Large intestine (tissue), 12 donors: ENCODE measurements around the gene ATP5MC3. TPM values are rescaled to one million over a fixed set of nuclear protein-coding genes. Genes with fewer than 3 reads are reported as not detected.
A peak's percentile ranks its signal among the peaks of the same experiment; 100 is the strongest.
"Not testable (repeated sequence)": the region's sequence is repeated elsewhere in the genome, so short reads cannot be mapped to it uniquely, and the experiment has no call there.

Source experiments
- DNase-seq, 2 donors: peaks; one replicate each; pipeline versions ENCODE4 v3.0.0 to v3.0.0-alpha.2; 2013
- H3K27ac ChIP-seq: one replicate; pipeline ENCODE4 v1.5.1; 2013; ENCODE audit warnings: low read length
- H3K27me3 ChIP-seq: 2 replicates; pipeline ENCODE4 v1.6.1; 2013; ENCODE audit warnings: low read length; ENCODE audit not compliant: control insufficient read depth, insufficient read depth
- H3K36me3 ChIP-seq: 2 replicates; pipeline ENCODE4 v1.6.1; 2013; ENCODE audit warnings: low read length; ENCODE audit not compliant: control insufficient read depth, insufficient read depth
- H3K4me1 ChIP-seq: one replicate; pipeline ENCODE4 v1.6.1; 2013; ENCODE audit warnings: low read length; ENCODE audit not compliant: control insufficient read depth, insufficient read depth
- H3K4me3 ChIP-seq: one replicate; pipeline ENCODE4 v1.5.1; 2013; ENCODE audit warnings: low read length
- H3K9me3 ChIP-seq: one replicate; pipeline ENCODE4 v1.6.1; 2013; ENCODE audit warnings: mild to moderate bottlenecking, low read depth, low read length, moderate library complexity; ENCODE audit not compliant: control insufficient read depth
- WGBS: methylation state at CpG from one replicate; pipeline ENCODE4 v1.1.5; 2013; ENCODE audit warnings: low lambda C conversion rate; ENCODE audit not compliant: insufficient coverage; 5-methylcytosine and 5-hydroxymethylcytosine counted together
- long read RNA-seq, 11 donors: transcript quantifications; one replicate each; lab custom pipeline, GENCODE V29; 2026
- polyA plus RNA-seq: library from polyadenylated mRNA; unstranded; fragments of 120-200 nt; gene quantifications from one replicate; pipeline ENCODE4 v1.2.1, GENCODE V29; 2013

The ATP5MC3 gene
- 329 TPM for polyA plus RNA-seq
- long read RNA-seq, donor 1, full-length matches to known transcripts: 131 of 237 reads
- long read RNA-seq, donor 1, partial matches to known transcripts: 78 of 237 reads
- long read RNA-seq, donor 1, other reads (novel, unspliced or antisense): 28 of 237 reads
- long read RNA-seq, donor 2, full-length matches to known transcripts: 366 of 552 reads
- long read RNA-seq, donor 2, partial matches to known transcripts: 115 of 552 reads
- long read RNA-seq, donor 2, other reads (novel, unspliced or antisense): 71 of 552 reads
- long read RNA-seq, donor 3: 0 reads
- long read RNA-seq, donor 4, full-length matches to known transcripts: 33 of 63 reads
- long read RNA-seq, donor 4, partial matches to known transcripts: 19 of 63 reads
- long read RNA-seq, donor 4, other reads (novel, unspliced or antisense): 11 of 63 reads
- long read RNA-seq, donor 5, full-length matches to known transcripts: 137 of 228 reads
- long read RNA-seq, donor 5, partial matches to known transcripts: 64 of 228 reads
- long read RNA-seq, donor 5, other reads (novel, unspliced or antisense): 27 of 228 reads
- long read RNA-seq, donor 6, full-length matches to known transcripts: 268 of 477 reads
- long read RNA-seq, donor 6, partial matches to known transcripts: 149 of 477 reads
- long read RNA-seq, donor 6, other reads (novel, unspliced or antisense): 60 of 477 reads
- long read RNA-seq, donor 7, full-length matches to known transcripts: 122 of 189 reads
- long read RNA-seq, donor 7, partial matches to known transcripts: 47 of 189 reads
- long read RNA-seq, donor 7, other reads (novel, unspliced or antisense): 20 of 189 reads
- long read RNA-seq, donor 8, full-length matches to known transcripts: 348 of 541 reads
- long read RNA-seq, donor 8, partial matches to known transcripts: 118 of 541 reads
- long read RNA-seq, donor 8, other reads (novel, unspliced or antisense): 75 of 541 reads
- long read RNA-seq, donor 9, full-length matches to known transcripts: 357 of 565 reads
- long read RNA-seq, donor 9, partial matches to known transcripts: 108 of 565 reads
- long read RNA-seq, donor 9, other reads (novel, unspliced or antisense): 100 of 565 reads
- long read RNA-seq, donor 10, full-length matches to known transcripts: 374 of 598 reads
- long read RNA-seq, donor 10, partial matches to known transcripts: 218 of 598 reads
- long read RNA-seq, donor 10, other reads (novel, unspliced or antisense): 6 of 598 reads
- long read RNA-seq, donor 11, full-length matches to known transcripts: 208 of 298 reads
- long read RNA-seq, donor 11, partial matches to known transcripts: 53 of 298 reads
- long read RNA-seq, donor 11, other reads (novel, unspliced or antisense): 37 of 298 reads

DNA sequence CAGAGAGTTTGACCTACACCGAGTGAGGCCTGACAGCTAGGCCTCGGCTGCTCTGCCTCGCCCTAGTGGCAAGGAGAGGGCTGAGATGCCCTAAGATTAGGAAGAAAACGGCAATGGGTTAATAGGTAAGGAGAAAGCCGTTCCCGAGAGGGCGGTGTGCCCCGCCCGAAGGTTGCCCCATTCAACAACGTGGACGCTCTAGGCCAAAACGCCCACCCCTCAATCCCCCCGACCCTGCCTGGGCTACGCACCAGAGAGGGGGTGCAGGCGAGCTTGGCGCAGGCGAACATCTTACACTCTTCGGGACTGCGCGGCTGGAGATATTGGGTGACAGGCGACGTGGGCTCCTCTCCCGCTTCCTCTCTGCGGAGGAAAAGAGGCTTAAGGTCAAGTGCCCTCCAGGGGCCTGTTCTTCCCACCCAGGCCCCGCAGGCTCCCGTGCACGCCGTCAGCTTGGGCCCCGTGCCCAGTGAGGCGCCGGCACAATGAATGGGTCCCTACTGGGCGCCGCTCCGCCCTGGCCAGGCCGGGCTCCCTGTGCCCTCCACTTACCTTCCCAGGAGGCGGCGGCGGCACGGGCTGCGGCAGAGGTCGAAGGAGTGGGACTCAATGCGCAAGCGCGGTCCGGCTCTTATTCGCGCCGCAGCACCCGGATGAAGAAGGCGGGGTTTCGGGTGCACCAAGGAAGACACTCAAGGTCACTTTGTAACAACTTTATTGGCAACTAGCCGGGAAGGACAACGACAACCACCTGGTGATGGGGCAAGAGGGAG, at the start of gene ATP5MC3:
TSS of gene ATP5MC3 (minus strand) at position 607 of the 773 bp plus-strand sequence. CDS start at position 290, 317 bp downstream.
- Histone ChIP-seq H3K4me3 (peak within 1 kb of the TSS; percentile 99), H3K27ac (peak within 1 kb of the TSS; percentile 98), H3K9me3 (no peaks in the 10 kb centered on the region), H3K36me3 (peaks cover 29% of the 10 kb centered on the region), H3K4me1 (peaks cover 3% of the 10 kb centered on the region), H3K27me3 (no peaks in the 10 kb centered on the region)
- peak; percentile 96 to 97 for DNase-seq
- no CpG with 5 or more reads among the region's 53 CpGs for WGBS

DNA sequence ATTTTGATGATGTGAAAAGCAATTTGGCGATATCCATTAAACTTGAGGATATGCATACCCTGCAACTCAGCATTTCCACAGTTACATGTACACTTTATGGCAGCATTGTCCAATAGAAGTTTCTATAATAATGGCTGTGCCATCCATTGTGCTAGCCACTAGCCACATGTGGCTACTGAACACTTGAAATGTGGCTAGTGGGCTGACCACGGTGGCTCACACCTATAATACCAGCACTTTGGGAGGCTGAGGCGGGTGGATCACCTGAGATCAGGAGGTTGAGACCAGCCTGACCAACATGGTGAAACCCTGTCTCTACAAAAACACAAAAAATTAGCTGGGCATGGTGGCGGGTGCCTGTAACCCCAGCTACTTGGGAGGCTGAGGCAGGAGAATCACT, 47.1 kb upstream of the ATP5MC3 start:
- H3K27me3 ChIP-seq, DNase-seq, H3K4me3 ChIP-seq, H3K27ac ChIP-seq, H3K36me3 ChIP-seq, H3K4me1 ChIP-seq, H3K9me3 ChIP-seq: not testable (repeated sequence)
- WGBS: no CpG with 5 or more reads among the region's 4 CpGs

DNA sequence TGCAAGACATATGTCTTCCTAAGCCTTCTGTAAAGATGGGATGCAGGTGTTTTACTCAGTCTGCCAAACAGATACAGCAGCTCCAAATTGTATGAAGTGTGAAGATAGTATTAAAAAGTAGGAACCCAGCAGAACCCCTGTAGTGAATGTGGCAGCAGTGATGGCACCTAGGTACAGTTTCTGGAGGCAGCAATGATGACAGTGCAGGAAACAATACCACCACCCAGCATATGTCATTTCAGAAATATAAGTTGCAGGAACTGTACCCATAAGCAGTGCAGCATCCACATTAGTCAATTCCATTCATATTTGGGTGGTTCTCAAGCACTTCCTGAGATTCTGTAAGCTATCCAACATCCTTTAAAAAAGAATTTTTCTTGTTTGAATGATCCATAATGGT, 46.7 kb upstream of the ATP5MC3 start:
- no peak overlapping the region for H3K4me3 ChIP-seq
- no peaks in the 10 kb centered on the region for H3K4me1 ChIP-seq
- DNase-seq: no peak
- no peaks in the 10 kb centered on the region for H3K36me3 ChIP-seq
- no peaks in the 10 kb centered on the region for H3K9me3 ChIP-seq
- no peak overlapping the region for H3K27ac ChIP-seq
- no peaks in the 10 kb centered on the region for H3K27me3 ChIP-seq

DNA sequence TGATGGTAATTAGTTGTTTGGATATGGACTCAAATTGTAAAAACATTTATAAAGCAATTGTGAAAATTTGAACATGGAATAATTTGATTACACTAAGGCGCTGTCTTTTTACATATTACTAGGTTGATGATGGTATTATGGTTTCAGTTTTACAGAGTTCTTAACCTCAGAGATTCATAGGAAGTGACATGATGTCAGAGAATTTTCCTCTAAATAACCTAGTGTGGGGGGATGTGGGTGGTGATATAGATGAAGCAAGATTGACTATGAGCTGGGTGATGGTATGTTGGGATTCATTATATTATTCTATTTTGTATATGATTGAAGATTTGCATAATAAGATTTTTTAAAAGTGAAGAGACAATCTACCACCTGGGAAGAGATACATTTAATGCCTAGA, 45.9 kb upstream of the ATP5MC3 start:
- no peaks in the 10 kb centered on the region for H3K27me3 ChIP-seq
- H3K36me3 ChIP-seq: no peaks in the 10 kb centered on the region
- no peaks in the 10 kb centered on the region for H3K9me3 ChIP-seq
- H3K4me3 ChIP-seq: no peak overlapping the region
- no CpG with 5 or more reads among the region's 1 CpG for WGBS
- H3K27ac ChIP-seq: no peak overlapping the region
- no peaks in the 10 kb centered on the region for H3K4me1 ChIP-seq
- no peak for DNase-seq

DNA sequence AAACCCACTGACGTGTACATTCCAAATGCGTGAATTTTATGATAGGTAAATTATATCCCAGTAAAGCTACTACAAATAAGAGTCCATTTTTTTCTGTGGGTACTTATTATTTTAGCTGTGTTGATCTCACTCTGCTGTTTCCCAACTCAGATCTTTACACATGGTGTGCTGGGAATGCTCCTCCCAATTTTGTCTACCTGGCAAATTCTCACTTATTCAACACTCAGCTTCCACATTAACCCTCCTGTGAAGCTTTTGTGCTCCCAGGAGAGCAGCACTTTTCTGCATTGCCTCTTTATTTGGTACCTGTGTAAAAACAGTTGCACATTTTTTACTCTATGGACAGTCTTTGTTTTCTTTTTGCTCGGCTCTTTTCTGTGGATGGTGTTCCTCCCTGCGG, 38.6 kb upstream of the ATP5MC3 start:
- Histone ChIP-seq H3K27me3 (peaks cover 8% of the 10 kb centered on the region), H3K27ac (no peak overlapping the region), H3K4me3 (no peak overlapping the region), H3K4me1 (no peaks in the 10 kb centered on the region), H3K36me3 (no peaks in the 10 kb centered on the region), H3K9me3 (no peaks in the 10 kb centered on the region)
- WGBS: 63% methylated on average over 1 of the region's 4 CpGs
- no peak for DNase-seq

DNA sequence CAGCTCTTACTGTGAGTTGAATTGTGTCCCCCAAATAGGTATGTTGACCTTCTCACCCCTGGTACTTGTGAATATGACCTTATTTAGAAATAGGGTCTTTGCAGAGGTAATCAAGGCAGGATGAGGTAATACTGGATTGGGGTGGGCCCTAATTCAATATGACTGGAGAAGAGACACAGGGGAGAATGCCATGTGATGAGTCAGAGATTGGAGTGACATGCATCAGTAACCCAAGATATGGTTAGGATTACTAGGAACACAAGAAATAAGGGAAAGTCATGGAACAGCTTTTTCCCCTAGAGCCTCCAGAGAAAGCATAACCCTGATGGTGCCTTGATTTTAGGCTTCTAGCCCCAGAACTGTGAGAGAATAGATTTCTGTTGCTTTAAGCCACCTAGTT, 37.0 kb upstream of the ATP5MC3 start:
- no peaks in the 10 kb centered on the region for H3K4me1 ChIP-seq
- no peaks in the 10 kb centered on the region for H3K9me3 ChIP-seq
- H3K4me3 ChIP-seq: no peak overlapping the region
- DNase-seq: no peak
- no peak overlapping the region for H3K27ac ChIP-seq
- no peaks in the 10 kb centered on the region for H3K36me3 ChIP-seq
- H3K27me3 ChIP-seq: peaks cover 8% of the 10 kb centered on the region

DNA sequence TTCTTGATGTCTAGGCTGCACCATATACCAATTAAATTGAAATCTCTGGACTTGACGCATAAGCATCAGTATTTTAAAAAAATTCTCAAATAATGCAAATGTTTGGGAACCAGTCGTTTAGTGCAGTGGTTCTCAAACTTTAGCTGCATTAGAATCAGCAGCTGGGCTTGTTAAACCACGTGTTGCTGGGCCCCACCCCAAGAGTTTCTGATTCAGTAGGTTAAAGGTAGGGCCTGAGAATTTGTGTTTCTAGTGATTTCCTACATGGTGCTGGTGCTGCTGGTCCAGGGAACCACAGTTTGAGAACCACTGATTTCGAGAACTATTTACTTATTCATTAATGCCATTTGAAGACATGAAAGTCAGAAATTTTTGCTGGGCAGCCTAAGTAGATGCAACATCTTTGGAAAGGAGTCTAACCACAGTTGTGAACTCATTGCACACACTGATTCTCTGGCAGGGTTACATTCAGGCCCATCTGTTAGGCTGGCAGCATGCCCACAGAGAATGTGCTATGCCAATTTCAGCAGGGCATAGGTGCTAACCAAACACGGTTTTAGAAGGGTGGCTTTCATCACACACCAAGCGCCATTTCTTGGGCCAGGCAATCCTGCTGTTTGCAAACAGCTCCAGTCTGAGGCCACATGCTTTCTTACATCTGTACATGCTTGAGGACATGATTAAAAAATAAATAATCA, 26.4 kb upstream of the ATP5MC3 start:
- Histone ChIP-seq H3K4me3 (no peak overlapping the region), H3K27ac (no peak overlapping the region), H3K9me3 (no peaks in the 10 kb centered on the region), H3K27me3 (peaks cover 7% of the 10 kb centered on the region), H3K4me1 (no peaks in the 10 kb centered on the region), H3K36me3 (no peaks in the 10 kb centered on the region)
- no peak for DNase-seq
- WGBS: no CpG with 5 or more reads among the region's 6 CpGs

DNA sequence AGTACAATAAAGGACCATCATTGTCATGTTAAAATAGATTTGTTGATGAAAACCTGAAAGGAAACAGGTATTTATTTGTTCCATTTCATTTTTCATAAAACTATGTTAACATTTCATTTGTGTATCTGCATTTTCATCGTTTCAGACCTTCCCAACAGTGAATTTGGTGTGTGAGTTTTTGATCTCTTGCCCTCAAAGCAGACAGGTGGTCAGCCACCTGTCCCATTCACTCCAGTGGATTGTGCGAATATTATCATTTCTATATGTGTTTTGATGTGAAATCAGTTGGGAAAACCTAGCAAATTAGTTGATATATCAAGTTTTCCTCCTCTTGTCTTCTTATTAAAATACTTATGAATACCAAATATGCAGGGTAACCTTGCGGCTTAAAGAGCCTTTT, 25.4 kb upstream of the ATP5MC3 start:
- 93% methylated on average over 2 of the region's 3 CpGs for whole genome bisulfite sequencing
- H3K9me3 ChIP-seq: no peaks in the 10 kb centered on the region
- no peak overlapping the region for H3K27ac ChIP-seq
- no peak overlapping the region for H3K4me3 ChIP-seq
- no peaks in the 10 kb centered on the region for H3K4me1 ChIP-seq
- no peaks in the 10 kb centered on the region for H3K36me3 ChIP-seq
- H3K27me3 ChIP-seq: peaks cover 7% of the 10 kb centered on the region
- no peak for DNase-seq

DNA sequence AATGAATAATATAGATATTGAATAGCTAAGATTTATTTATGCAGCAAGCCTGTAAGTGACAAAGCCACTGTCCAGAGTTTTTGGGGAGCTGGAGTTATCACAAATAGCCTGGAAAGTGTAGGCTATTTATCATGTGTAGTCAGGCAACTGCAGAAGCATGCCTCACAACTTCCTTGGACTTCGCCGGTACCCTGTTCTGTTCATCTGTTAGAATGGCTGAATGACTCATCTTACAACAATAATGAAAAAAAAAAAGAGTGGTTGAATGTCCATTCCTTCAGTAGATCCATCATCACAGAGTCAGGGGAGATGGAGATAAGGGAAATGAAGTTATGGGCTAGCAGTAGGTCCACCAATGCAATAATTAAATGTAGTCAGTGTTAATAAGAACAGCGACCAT, 24.0 kb upstream of the ATP5MC3 start:
- Histone ChIP-seq H3K9me3 (no peaks in the 10 kb centered on the region), H3K4me3 (no peak overlapping the region), H3K27ac (no peak overlapping the region), H3K4me1 (no peaks in the 10 kb centered on the region), H3K36me3 (no peaks in the 10 kb centered on the region), H3K27me3 (peaks cover 5% of the 10 kb centered on the region)
- 100% methylated on average over 1 of the region's 3 CpGs for WGBS
- no peak for DNase-seq
